Middle frontal gyrus (tissue), 1 donor: Measurements from ENCODE around the gene PDLIM5.
"Not testable (repeated sequence)": the region's sequence is repeated elsewhere in the genome, so short reads cannot be mapped to it uniquely, and the experiment has no call there.

Source experiments
- DNase-seq: peaks from one replicate; pipeline ENCODE4 v3.0.0-alpha.2; 2015; ENCODE audit warnings: low spot score; ENCODE audit errors: extremely low spot score

Gene PDLIM5

GRCh38 chr4:94461506-94461905 lies 9.8 kb downstream of the PDLIM5 start:
- DNase-seq, result no peak

GRCh38 chr4:94462572-94462971 lies 10.8 kb downstream of the PDLIM5 start:
- no peak for DNase-seq

GRCh38 chr4:94463771-94464170 lies 12.0 kb downstream of the PDLIM5 start:
- no peak for DNase-seq

- no peak for DNase-seq
Observed at GRCh38 chr4:94466371-94466770, 14.6 kb downstream of the PDLIM5 start.

- no peak for DNase-seq
Observed at GRCh38 chr4:94466923-94467322, 15.2 kb downstream of the PDLIM5 start.

- DNase-seq, result no peak
Observed at GRCh38 chr4:94468093-94468769, 16.5 kb downstream of the PDLIM5 start.

GRCh38 chr4:94469221-94469784 lies 17.6 kb downstream of the PDLIM5 start:
- DNase-seq, result no peak

GRCh38 chr4:94470132-94470531 lies 18.4 kb downstream of the PDLIM5 start:
- no peak for DNase-seq

GRCh38 chr4:94470782-94471181 lies 19.0 kb downstream of the PDLIM5 start:
- not testable (repeated sequence) for DNase-seq

GRCh38 chr4:94472056-94472826 lies 20.5 kb downstream of the PDLIM5 start:
- no peak for DNase-seq

- DNase-seq, result no peak
Observed at GRCh38 chr4:94475050-94475449, 23.3 kb downstream of the PDLIM5 start.

- no peak for DNase-seq
Observed at GRCh38 chr4:94475794-94476193, 24.1 kb downstream of the PDLIM5 start.

GRCh38 chr4:94477227-94477626 lies 25.5 kb downstream of the PDLIM5 start:
- no peak for DNase-seq

- not testable (repeated sequence) for DNase-seq
Observed at GRCh38 chr4:94478805-94479204, 27.1 kb downstream of the PDLIM5 start.

- DNase-seq, result no peak
Observed at GRCh38 chr4:94479358-94480141, 27.8 kb downstream of the PDLIM5 start.

- DNase-seq, result no peak
Observed at GRCh38 chr4:94480362-94480951, 28.7 kb downstream of the PDLIM5 start.

- DNase-seq, result no peak
Observed at GRCh38 chr4:94483895-94484294, 32.2 kb downstream of the PDLIM5 start.

GRCh38 chr4:94484818-94485217 lies 33.1 kb downstream of the PDLIM5 start:
- no peak for DNase-seq

GRCh38 chr4:94486372-94486801 lies 34.6 kb downstream of the PDLIM5 start:
- no peak for DNase-seq

GRCh38 chr4:94488670-94489069 lies 36.9 kb downstream of the PDLIM5 start:
- DNase-seq, result no peak

- DNase-seq, result no peak
Observed at GRCh38 chr4:94489098-94489497, 37.4 kb downstream of the PDLIM5 start.
